IMR-90 (cell line): Measurements from ENCODE around the gene PARD3. TPM values are rescaled to one million over a fixed set of nuclear protein-coding genes. Genes with fewer than 3 reads are reported as not detected.

Experiments used
- ATAC-seq: fragments of 200-7000 bp; cut with Tn5 transposase; 2 replicates; pipeline ENCODE4 v1.9.1; 2020; ENCODE audit warnings: low read depth, mild to moderate bottlenecking, moderate library complexity
- BruUV-seq: library from RNA; stranded (reverse); fragments of 400-500 nt; replicated peaks from 2 replicates; lab custom pipeline; 2021; lab: Mats Ljungman, UMichigan
- CTCF ChIA-PET: fragments of 300-600 bp; formaldehyde crosslinking; extraction: SDS; loops from one replicate; lab custom pipeline; 2021; ENCODE audit warnings: antibody characterized with exemption; lab: Yijun Ruan, JAX
- POLR2A ChIA-PET: fragments of 300-600 bp; sonication (Branson Sonifier 250); formaldehyde crosslinking; loops from one replicate; lab custom pipeline; 2022; ENCODE audit warnings: antibody characterized with exemption; ENCODE audit not compliant: unreplicated experiment; lab: Charles Lee
- DNase-seq: peaks from one replicate; pipeline ENCODE4 v3.0.0; 2013
- H2AFZ ChIP-seq: replicated peaks from 2 replicates; pipeline ENCODE3; 2013; ENCODE audit warnings: low read length, mild to moderate bottlenecking; ENCODE audit not compliant: poor library complexity
- H2AK5ac ChIP-seq: 2 replicates; pipeline ENCODE4 v1.6.1; 2013; ENCODE audit warnings: low read depth, low read length, inconsistent platforms
- H2AK9ac ChIP-seq: replicated peaks from 2 replicates; pipeline ENCODE3; 2013; ENCODE audit warnings: mild to moderate bottlenecking, low read depth, low read length, moderate library complexity; ENCODE audit not compliant: poor library complexity
- H2BK120ac ChIP-seq: 2 replicates; pipeline ENCODE4 v1.6.1; 2013; ENCODE audit warnings: low read depth, low read length, inconsistent platforms
- H2BK15ac ChIP-seq: 3 replicates; pipeline ENCODE4 v1.6.1; 2013; ENCODE audit warnings: low read depth, low read length, inconsistent platforms
- H2BK20ac ChIP-seq: 2 replicates; pipeline ENCODE4 v1.6.1; 2013; ENCODE audit warnings: low read depth, mild to moderate bottlenecking, inconsistent platforms, low read length, moderate library complexity
- H2BK5ac ChIP-seq: 2 replicates; pipeline ENCODE4 v1.6.1; 2013; ENCODE audit warnings: mild to moderate bottlenecking, low read depth, low read length, inconsistent platforms; ENCODE audit not compliant: poor library complexity, severe bottlenecking
- H3K14ac ChIP-seq: replicated peaks from 2 replicates; pipeline ENCODE4 v1.6.1; 2013; ENCODE audit warnings: low read depth, low read length, inconsistent platforms
- H3K18ac ChIP-seq: 2 replicates; pipeline ENCODE4 v1.6.1; 2013; ENCODE audit warnings: low read depth, low read length, control low read depth
- H3K23ac ChIP-seq: 2 replicates; pipeline ENCODE4 v1.6.1; 2013; ENCODE audit warnings: low read depth, low read length, inconsistent platforms
- H3K27ac ChIP-seq: 2 replicates; pipeline ENCODE4 v1.5.1; 2013; ENCODE audit warnings: mild to moderate bottlenecking, control low read depth, low read length; ENCODE audit not compliant: insufficient read depth
- H3K27me3 ChIP-seq: 2 replicates; pipeline ENCODE4 v1.6.1; 2013; ENCODE audit warnings: low read length; ENCODE audit not compliant: control insufficient read depth, insufficient read depth
- H3K36me3 ChIP-seq: 2 replicates; pipeline ENCODE4 v1.6.1; 2013; ENCODE audit warnings: low read length, mixed read lengths; ENCODE audit not compliant: control insufficient read depth, insufficient read depth
- H3K4ac ChIP-seq: 2 replicates; pipeline ENCODE4 v1.6.1; 2013; ENCODE audit warnings: low read depth, low read length, inconsistent platforms
- H3K4me1 ChIP-seq: 2 replicates; pipeline ENCODE4 v1.6.1; 2013; ENCODE audit warnings: low read length, mixed read lengths; ENCODE audit not compliant: control insufficient read depth, insufficient read depth
- H3K4me2 ChIP-seq: 2 replicates; pipeline ENCODE4 v1.6.1; 2013; ENCODE audit warnings: low read depth, mild to moderate bottlenecking, control low read depth, low read length, moderate library complexity
- H3K4me3 ChIP-seq: 2 replicates; pipeline ENCODE4 v1.5.1; 2013; ENCODE audit warnings: low read depth, mild to moderate bottlenecking, control low read depth, low read length, moderate library complexity; ENCODE audit not compliant: insufficient read depth
- H3K56ac ChIP-seq: 2 replicates; pipeline ENCODE4 v1.6.1; 2013; ENCODE audit warnings: low read length, inconsistent platforms; ENCODE audit not compliant: insufficient read depth; ENCODE audit errors: extremely low read depth
- H3K79me1 ChIP-seq, 2 experiments: 2 replicates each; pipeline ENCODE4 v1.6.1; 2013; ENCODE audit warnings: low read length in 2 of 2, inconsistent platforms in 1 of 2, low read depth in 1 of 2
- H3K9ac ChIP-seq: 2 replicates; pipeline ENCODE4 v1.6.1; 2013; ENCODE audit warnings: low read depth, low read length, control low read depth
- H3K9me1 ChIP-seq: 2 replicates; pipeline ENCODE4 v1.6.1; 2013; ENCODE audit warnings: low read length, inconsistent platforms; ENCODE audit not compliant: insufficient read depth
- H3K9me3 ChIP-seq: 2 replicates; pipeline ENCODE4 v1.6.1; 2013; ENCODE audit warnings: low read length; ENCODE audit not compliant: control insufficient read depth, insufficient read depth
- H4K20me1 ChIP-seq: 2 replicates; pipeline ENCODE4 v1.6.1; 2013; ENCODE audit warnings: low read length, inconsistent platforms; ENCODE audit not compliant: insufficient read depth
- H4K5ac ChIP-seq: 2 replicates; pipeline ENCODE4 v1.6.1; 2013; ENCODE audit warnings: mild to moderate bottlenecking, low read depth, low read length, control low read depth
- H4K8ac ChIP-seq, 2 experiments: 2 replicates each; pipeline ENCODE4 v1.6.1; 2013; ENCODE audit warnings: low read depth in 2 of 2, low read length in 2 of 2, control low read depth in 1 of 2, inconsistent platforms in 1 of 2
- H4K91ac ChIP-seq: 2 replicates; pipeline ENCODE4 v1.6.1; 2013; ENCODE audit warnings: low read depth, low read length, inconsistent platforms; ENCODE audit not compliant: insufficient read depth
- MAZ ChIP-seq: IDR thresholded peaks from 2 replicates; pipeline ENCODE4 v1.6.1; 2012; ENCODE audit warnings: low read depth, mild to moderate bottlenecking, low read length, improper control_type of control experiment, moderate library complexity, borderline replicate concordance
- NFE2L2 ChIP-seq: fragments of 150-350 bp; IDR thresholded peaks from 2 replicates; pipeline ENCODE4 v1.6.1; 2016; ENCODE audit warnings: low read depth, mild to moderate bottlenecking, low read length
- WGBS, 2 experiments: methylation state at CpG; one replicate each; pipeline versions ENCODE4 v1.1.5 to v1.1.7; 2013; ENCODE audit warnings: missing lambda C conversion rate in 2 of 2; ENCODE audit not compliant: insufficient read length in 1 of 2; ENCODE audit errors: extremely low coverage in 2 of 2; 5-methylcytosine and 5-hydroxymethylcytosine counted together
- dilution Hi-C: fragments of 300-500 bp; cut with HindIII; formaldehyde crosslinking; loops from one replicate; pipeline ENCODE4 v1.14.3; 2018; ENCODE audit warnings: low sequenced_read_pairs; ENCODE audit not compliant: unreplicated experiment
- in situ Hi-C: fragments of 300-500 bp; cut with MboI; formaldehyde crosslinking; loops from 3 replicates; pipeline ENCODE4 v1.14.3; 2019; ENCODE audit warnings: low sequenced_read_pairs, inconsistent platforms, mixed read lengths
- intact Hi-C: fragments of 100-400 bp; cut with micrococcal nuclease; formaldehyde crosslinking; loops from 2 replicates; pipeline ENCODE4 v1.10.0; 2022
- polyA plus RNA-seq, 3 experiments: library from polyadenylated mRNA; depleted of rRNA; stranded (reverse); fragments of >200 nt; gene quantifications; 2 replicates each; pipeline ENCODE4 v1.2.3, GENCODE V29; 2012; ENCODE audit warnings: low replicate concordance in 1 of 3
- total RNA-seq: library from RNA; depleted of rRNA; stranded (reverse); fragments of >200 nt; gene quantifications from 2 replicates; pipeline ENCODE4 v1.2.3, GENCODE V29; 2012

Gene PARD3
- total and polyA plus RNA-seq, 2 of the 4 experiments (the other 2 are of a cell fraction) = 14.6 to 37.5 TPM

DNA sequence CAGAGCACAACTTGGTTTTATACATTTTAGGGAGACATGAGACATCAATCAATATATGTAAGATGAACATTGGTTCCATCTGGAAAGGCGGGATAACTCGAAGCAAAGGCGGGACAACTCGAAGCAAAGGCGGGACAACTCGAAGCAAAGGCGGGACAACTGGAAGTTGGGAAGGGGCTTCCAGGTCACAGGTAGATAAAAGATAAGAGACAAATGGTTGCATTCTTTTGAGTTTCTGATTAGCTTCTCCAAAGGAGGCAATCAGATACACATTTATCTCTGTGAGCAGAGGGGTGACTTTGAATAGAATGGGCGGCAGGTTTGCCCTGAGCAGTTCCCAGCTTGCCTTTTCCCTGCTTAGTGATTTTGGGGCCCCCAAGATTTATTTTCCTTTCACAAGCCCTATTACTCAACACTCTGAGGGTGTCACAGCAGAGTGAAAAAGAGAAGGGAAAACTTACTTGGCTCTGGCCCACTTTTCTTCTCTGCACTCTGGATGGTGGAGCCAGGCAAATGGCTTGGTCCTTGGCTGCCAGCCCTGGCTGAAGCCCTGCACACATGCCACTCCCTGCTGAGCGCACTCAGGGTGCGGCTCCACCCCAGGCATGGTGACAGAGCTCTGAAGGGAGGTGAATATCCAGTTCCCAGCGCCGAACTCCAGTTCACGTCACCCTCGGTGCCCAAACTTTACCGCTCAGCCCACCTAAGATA lies 46.7 kb downstream of the PARD3 start:
- Histone ChIP-seq H4K91ac (no peak overlapping the region), H2BK120ac (no peak overlapping the region), H2AK9ac (peak overlapping the region; percentile 25), H3K27ac (no peak overlapping the region), H3K4me1 (peaks cover 4% of the 10 kb centered on the region; the same call in 1 of the 2 replicates), H4K8ac (no peak overlapping the region), H3K14ac (0 out of 2 replicates have a peak overlapping the region, but pooled peaks have one; percentile 8), H2AFZ (no peak overlapping the region), H3K36me3 (no peaks in the 10 kb centered on the region), H3K18ac (no peak overlapping the region), H3K4me2 (no peak overlapping the region), H3K4ac (no peak overlapping the region), H4K20me1 (peaks cover 19% of the 10 kb centered on the region), H3K9me3 (no peaks in the 10 kb centered on the region), H2BK5ac (no peak overlapping the region), H3K79me1 (peaks cover 19 to 65% of the 10 kb centered on the region in 2 experiments), H2AK5ac (no peak overlapping the region), H2BK15ac (no peak overlapping the region), H3K23ac (no peak overlapping the region), H2BK20ac (no peak overlapping the region), H3K9ac (no peak overlapping the region), H3K27me3 (no peaks in the 10 kb centered on the region), H4K5ac (no peak overlapping the region), H3K4me3 (no peak overlapping the region), H3K9me1 (peaks cover 8% of the 10 kb centered on the region), H3K56ac (no peak overlapping the region)
- 75% methylated on average over 11 of the region's 15 CpGs; no CpG with 5 or more reads in 1 of the 2 experiments for WGBS, 2 experiments
- dilution Hi-C loops (no loop called here), in situ Hi-C loops (no loop called here), intact Hi-C loops (no loop called here)
- BruUV-seq = no TSS peak
- POLR2A ChIA-PET = interaction anchor here (0.7 kb wide), 1 partner anchor 277 kb away, joined by 3 read pairs; no protein-coding TSS in a partner anchor
- TF ChIP-seq NFE2L2 (no peak), MAZ (no peak)
- CTCF ChIA-PET = interaction anchor here (0.7 kb wide), 1 partner anchor 272 kb away, joined by 3 read pairs; no protein-coding TSS in a partner anchor
- ATAC-seq (peak; percentile 40), DNase-seq (peak; percentile 21)
